ENCODE results near the gene HLA-DQB2.

DNA sequence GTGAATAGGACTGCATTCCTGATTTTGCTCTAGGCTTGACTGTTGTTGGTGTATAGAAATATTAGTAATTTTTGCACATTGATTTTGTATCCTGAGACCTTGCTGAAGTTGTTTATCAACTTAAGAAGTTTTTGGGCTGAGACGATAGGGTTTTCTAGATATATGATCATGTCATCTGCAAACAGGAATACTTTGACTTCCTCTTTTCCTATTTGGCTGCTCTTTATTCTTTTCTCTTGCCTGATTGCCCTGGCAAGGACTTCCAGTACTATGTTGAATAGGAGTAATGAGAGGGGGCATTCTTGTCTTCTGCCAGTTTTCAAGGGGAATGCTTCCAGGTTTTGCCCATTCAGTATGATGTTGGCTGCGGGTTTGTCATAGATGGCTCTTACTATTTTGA is 40.1 kb upstream of the HLA-DQB2 start:
- no peak for TF ChIP-seq SMAD3 (CRISPR knock-in tag; conservative IDR thresholded peaks at IDR 0.05)
- no peak for TF ChIP-seq ZNF3 (CRISPR knock-in tag; IDR thresholded peaks at IDR 0.05)
- TF ChIP-seq RFX5 (IDR thresholded peaks at IDR 0.05; ENCODE audit: low read depth, low read length) = no peak
- no peak for TF ChIP-seq POLR2G (IDR thresholded peaks at IDR 0.05; ENCODE audit: low read depth, low read length)
- TF ChIP-seq POLR3A (IDR thresholded peaks at IDR 0.05; ENCODE audit: borderline replicate concordance, extremely low read depth, insufficient read depth, insufficient read length) = no peak
- no peak for TF ChIP-seq TCF7L2 (IDR thresholded peaks at IDR 0.05; ENCODE audit: low read depth, low read length)
